GDM1 (cell line): ENCODE measurements around the gene NDC1.
"Not testable (repeated sequence)": the region's sequence is repeated elsewhere in the genome, so short reads cannot be mapped to it uniquely, and the experiment has no call there.

Source experiments
- DNase-seq: peaks from one replicate; lab custom pipeline; 2025; lab: John Stamatoyannopoulos, UW

The NDC1 gene

DNA sequence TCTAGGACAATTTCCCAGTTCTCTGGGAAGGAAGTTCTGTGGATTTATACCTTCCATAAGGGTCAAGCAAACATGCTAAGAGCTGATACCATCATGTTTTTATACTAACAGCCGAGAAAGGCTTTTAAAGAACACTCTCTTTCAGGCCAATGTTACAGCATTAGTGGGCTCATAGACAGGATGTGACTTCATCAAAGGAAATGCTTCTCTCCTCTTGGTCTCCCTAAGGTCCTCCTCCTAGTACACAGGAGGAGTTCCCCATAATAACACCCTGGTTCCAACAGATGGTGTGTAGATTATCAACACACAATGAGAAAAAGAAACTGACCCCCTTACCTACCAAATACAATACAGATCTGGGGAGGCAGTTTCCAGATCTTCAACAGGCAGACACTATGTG, 72.4 kb downstream of the NDC1 start:
- no peak for DNase-seq

DNA sequence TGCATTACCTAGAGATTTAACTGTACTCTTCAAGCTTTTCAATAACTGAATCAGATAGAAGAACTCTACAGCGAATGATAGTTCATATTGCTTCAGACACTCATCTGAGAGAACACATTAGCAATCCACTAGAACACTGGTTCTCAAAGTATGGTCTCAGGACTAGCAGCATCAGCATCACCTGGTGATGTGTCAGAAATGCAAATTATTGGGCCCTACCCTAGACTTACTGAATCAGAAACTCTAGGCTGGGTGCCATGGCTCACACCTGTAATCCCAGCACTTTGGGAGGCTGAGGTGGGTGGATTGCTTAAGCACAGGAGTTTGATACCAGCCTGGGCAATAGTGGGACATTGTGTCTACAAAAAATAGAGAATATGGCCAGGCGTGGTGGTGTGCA, 74.2 kb downstream of the NDC1 start:
- DNase-seq = no peak

DNA sequence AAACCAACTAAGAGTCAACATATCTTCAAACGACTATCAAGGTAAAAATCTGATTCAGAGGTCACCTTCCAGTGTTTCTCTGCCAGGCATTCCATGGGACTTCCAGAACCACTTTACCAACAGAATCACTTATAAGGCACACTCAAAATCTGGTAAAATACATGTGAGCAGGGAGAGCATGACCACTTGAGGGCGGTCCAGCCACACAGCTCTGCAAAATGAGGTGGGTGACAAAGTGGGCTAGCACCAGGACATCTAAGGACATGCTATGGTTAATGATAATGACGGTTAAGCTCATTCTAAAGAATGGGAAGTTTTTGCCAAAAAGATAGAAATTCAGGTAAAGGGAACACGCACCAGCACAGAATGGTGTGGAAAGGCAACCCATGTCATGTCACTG, 74.6 kb downstream of the NDC1 start:
- DNase-seq = no peak

DNA sequence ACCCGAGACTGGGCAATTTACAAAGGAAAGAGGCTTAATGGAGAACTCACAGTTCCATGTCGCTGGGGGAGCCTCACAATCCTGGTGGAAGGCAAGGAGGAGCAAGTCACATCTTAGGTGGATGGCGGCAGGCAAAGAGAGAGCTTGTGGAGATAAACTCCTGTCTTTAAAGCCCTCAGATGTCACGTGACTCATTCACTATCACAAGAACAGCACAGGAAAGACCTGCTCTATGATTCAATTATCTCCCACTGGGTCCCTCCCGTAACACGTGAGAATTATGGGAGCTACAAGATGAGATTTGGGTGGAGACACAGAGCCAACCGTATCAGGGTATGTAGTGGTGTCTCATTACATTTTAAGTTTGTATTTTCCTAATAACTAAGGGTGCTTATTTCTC, 77.6 kb downstream of the NDC1 start:
- DNase-seq = not testable (repeated sequence)

DNA sequence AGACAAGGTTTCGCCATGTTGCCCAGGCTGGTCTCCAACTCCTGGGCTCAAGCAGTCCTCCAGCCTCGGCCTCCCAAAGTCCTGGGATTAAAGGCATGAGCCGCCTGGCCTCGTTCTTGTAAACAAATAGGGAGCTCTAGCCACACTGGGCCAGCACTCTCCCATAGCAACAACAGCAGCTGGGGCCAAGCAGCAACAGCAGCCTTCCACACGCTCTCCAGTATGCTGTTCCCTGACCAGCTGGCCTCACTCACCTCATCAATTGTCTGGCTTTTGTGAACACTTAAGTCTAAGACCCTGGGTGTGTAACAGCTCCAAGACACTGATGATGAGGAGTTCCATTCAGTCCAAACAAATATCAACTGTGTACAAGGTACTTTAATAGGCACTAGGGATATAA, 82.2 kb downstream of the NDC1 start:
- no peak for DNase-seq

DNA sequence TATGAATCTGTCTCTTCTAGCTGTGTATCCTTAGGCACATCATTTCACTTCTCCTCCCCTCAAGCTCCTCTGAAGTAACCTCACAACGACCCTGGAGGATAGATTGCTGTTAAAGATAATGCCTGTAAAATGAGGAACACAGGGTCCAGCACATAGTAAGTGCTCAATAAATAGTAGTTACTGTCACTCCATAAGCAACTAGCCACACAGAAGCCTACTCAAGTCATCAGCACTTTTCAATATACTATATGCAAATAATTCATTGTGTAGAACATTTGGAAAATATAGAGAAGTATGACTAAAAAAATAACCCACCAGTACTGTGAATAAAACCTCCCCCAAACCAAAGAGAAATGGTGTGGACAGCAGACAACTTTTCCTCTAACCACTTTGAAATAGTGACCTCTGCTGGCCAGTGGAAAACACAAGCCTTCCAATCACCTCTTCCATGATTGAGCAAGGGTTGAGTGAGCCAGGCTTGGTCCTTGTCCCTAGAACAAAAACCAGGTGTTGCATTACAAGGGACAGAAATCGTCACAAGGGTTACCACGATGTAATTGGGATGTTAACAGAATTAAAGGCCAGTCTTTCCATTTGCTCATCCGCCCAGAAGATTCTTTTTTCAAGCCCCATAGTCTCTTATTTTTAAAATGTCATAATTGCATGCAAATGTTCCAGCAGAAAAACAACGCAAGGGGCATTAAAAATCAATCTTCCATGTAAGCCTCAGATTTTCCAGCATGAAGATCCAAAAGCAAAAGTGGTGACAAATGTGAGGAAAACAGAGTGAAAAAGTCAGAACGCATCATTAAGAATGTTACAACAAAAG, 83.4 kb downstream of the NDC1 start:
- peak; percentile 7 for DNase-seq

DNA sequence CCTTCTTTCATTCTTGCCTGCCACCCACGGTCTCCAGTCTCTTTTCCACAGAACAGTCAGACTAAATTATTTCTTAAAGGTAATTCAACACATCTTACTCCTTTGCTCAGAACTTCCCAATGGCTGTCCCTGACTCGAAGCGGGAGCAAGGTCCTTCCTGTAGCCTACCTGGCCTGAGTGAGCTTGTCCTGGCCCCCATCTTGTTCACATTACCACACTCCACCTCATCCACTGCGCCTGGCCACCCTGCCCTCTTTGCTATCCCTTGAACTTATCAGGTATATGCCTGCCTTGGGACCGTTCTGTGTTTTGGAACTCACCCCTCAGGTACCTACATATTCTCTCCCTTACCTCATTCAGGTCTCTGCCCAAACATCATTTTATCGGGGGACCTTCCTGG, 85.8 kb downstream of the NDC1 start:
- DNase-seq = no peak

DNA sequence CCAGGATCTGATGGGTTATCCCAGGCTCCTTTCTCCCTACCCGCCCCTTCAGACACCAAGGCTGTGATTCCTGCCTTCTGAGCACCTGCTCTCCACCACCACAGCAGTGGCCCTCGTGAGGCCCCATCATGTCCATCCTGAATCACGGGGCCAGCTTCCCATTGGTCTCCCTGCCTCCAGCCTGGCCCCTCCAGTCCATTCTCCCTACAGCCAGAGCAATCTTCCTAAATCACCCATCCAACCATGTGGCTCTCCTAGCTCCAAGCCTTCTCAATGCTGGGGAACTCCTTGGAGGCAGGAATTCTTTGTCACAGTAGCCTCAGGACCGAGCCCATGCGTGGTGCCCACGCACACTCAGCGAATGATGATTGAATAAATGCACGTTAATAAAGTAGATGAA, 90.3 kb downstream of the NDC1 start:
- no peak for DNase-seq

DNA sequence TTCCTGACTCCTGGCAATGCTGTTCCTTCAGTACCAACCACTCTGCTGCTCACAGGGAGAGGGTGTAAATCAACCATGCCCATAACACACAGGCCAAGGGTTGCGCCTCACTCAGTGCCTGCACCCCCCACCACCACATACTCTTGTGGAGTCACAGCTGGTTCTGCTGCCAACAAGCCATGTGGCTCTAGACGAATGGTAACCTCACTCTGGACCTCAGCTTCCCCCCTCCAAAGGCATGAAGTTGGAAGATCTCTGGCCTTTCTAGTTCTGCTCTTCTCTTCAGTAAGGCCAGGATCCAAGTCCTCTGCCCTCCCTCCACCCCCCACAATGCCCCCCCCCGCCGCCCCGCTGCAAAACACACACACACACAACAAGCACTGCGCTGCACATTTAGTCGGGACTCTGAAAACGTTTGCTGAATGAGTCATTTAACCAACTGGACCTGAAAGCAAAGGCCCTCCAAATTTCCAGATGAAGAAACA, 97.4 kb downstream of the NDC1 start:
- DNase-seq = no peak

DNA sequence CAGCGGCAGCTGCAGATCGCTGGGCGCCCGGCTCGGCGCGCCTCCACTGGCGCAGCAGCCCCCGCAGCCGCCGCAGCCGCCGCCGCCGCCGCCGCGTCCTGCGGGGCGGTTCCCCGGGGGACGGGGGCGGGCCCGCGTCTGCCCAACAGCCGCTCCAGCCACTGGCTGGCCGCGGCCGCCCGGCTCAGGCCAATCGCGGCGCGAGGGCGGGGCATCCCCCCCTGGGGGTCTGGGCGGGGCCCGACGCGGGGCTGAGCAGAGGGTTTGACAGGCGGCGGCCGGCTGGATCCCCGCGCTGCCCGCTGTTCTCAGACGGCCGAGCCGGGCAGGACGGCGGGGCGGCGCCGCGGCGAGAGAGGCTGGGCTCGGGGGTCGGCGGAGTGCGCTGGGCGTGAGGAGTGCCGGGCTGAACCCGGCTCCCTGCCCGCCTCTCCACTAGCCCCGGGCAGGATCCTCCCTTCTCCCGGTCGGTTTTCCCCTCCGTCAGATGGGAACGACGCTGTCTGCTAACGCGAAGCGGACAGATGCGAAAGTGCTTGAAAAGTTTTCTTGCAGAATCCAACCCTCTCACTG, 98.9 kb downstream of the NDC1 start, which contains the start of gene GLIS1:
GLIS1 (minus strand) TSS at position 56 of the 573 bp plus-strand sequence. CDS start 1,100 bp downstream, outside the sequence.
- peak; percentile 56 for DNase-seq

DNA sequence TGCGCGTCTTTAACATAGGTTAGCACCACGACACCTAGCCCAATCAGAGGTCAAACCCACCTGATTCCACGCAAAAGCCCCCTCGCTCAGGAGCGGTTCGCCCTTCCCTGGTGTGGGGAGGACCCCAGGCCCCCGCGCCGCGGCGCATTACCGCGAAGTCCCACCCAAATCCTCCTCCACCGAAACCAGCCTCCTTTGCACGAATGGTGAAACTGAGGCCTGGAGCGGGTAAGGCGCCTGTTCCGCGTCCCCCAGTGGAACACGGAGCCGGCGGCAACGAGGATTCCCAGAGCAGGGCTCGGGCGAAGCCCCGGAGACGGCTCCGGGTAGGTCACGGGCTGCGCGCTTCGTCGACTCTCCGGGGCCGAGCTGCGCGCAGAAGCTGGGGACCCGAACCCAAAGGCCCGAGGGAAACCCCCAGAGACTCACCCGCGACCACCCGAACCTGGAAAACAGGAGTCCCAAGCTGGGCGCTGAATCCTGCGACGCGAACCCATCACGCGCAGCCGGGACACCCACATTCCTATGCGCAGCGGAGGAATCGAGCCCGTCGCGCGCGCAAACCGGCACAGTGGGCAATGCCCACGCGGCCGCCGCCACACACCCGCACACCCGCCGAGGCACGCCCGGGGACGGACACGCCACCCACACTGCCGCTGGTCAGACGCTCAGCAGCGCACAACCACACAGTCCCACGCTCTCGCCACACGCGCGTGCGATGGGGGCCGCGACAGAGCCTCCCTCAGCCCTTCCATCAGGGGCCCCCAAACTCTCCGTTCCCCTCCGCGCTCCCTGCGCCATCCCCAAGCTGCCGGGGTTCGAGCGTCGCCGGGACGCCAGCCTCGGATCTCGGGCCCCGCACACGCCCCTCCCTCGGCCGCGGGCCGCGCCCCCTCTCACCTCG, 99.6 kb downstream of the NDC1 start:
- DNase-seq = no peak

DNA sequence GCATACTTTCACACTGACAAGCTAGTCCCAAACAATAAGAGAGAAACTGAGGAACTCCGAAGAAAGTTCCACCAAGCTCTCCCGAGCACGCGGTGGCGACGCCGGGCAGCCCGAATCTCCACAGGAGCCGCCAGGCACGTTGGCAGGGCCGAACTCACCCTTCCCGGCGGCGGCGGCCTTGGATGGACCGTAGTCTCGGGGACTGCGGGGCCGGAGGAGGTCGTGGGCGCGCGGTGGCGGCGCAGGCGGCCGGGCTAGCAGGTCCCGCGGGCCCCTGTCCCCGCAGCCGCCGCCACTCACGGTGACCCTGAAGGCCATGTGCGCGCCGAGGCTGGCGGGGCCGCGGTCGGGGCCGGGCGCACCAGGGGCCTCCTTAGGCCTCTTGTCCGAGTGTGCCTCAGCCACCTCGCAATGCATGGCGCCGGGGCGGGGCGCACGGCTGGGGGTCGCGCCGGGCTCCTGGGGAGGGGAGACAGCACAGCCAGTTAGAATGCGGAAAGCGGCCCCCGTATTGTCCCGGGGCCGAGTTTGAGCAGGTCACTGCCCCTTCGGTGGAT, 100.4 kb downstream of the NDC1 start:
- no peak for DNase-seq

DNA sequence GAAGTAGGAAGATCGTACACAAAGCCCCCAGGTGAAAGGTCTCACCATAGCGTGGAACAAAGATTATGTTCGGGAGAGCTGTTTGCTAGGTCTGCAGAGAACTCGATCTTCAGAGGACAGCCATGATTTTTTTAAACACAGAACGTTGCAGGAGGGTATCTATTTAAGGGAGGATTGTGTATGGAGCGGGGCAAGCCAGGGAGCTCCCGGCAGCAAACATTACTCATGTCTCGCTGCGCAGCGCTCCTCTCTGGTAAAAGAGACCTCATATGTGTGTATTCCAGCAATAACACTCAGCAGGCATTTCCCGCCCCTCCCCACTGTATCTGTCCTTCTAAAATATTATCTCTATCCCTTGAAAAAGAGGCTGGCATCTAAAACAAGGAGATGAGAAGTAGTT, 101.8 kb downstream of the NDC1 start:
- no peak for DNase-seq

DNA sequence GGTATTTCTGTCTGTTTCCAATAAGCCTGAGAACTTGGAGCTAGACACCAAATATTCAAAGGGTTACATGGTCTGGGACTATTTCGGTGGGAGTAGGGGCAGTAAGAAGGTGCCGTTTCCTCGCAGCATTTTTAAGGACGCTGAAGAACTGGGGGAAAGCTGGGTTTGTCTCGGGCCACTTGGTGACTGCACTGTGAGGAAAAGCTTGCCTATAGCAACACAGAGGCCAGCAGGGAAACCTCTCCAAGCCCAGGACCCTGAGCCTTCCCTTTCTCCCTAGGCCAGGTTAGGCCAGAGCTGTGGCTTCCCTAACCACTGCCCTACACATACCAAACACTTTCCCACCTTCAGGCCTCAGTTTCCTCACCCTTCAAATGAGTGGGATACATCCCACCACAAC, 102.4 kb downstream of the NDC1 start:
- DNase-seq = no peak

DNA sequence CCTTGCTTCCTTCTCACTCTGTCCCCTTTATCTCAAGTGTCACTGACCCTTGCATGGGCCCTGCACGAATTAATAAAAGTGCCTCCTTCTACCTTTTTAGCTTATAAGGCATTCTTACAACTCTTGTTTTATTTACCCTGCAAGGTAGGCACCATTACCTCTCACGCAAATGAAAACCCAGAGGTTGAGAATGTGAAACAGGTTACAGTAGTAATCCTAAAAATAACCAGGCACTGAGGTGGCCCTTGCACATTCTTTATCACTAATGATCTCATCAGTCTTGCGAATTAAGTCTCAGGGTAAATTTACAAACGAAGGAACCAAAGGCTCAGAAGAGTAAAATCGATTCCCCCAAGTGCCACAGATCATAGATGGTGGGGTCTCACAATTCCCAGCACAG, 102.8 kb downstream of the NDC1 start:
- no peak for DNase-seq

DNA sequence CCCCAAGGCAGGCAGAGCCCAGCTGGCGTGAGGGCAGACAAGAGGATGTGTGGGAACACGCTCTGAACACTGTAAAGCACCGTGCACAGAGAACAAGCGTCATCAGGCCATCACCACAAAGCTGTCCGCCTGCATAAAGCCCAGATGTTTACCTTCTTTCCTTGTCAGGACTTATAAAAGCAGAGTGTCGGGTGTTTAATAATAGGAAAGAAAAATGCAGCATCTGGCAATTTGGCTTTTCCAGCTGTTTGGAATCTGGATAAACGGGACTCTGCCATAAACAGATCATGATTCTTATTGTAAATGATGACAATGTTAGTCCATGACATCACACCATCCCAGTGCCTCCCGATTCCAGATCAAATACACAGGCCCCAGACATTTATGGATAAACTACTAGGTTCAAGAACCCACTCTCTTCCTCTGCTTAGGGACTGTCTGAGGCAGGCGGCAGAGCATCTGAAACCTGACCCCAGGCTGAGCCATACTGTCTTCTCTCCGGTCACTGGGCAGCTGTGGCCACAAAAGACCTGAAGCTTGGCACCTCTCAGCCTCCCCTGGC, 103.4 kb downstream of the NDC1 start:
- DNase-seq = no peak

DNA sequence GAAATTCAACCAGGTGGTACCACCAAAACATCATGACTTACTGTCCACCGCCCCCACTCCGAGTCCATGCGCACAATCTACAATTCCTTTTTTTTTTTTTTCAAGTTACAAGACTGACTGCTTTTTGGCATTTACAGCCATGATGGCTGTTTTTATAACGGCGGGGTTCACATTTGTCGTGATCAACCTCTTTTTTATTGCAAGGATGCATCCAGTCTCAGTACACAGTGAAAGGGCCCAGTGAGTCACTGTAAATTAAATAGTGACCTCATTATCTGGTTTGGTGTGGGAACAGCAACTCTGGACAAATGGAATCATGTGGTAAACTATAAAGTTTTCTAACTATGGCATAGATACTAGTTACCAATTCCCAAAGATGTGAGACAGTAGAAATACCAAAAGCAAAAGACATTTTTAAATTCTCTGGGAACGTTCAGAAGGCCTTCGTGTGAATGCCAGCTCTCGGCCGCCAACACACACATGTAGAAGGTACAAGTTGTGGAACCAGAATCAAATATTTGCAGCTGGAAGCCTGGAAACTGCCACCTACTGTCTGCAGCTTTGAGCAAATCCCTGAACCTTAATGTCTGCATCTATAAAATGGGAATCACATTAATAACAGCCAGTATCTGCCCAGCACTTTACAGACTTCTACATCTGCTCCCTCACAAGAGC, 104.0 kb downstream of the NDC1 start:
- DNase-seq = no peak

DNA sequence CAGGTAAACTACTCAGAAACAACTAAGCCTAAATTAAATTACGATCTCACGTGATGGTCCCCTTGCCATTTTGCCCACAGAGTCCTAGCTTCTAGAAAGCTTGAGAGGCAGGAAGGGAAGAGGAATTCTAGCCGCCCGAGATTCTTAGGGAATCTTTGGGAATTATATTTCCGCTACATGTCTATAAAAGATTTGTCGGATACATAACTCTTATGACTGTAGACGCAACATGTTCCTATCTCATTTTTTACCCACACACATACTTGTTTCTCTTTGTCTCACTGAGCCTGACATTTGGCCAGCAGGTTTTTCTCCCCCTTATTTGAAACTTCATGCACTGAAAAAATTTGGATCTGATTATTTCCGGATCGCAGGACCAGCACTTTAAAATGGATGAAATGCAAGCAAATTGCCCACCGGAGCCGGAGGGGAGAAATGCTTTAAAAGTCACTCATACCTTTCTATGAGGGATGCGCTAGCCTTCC, 104.6 kb downstream of the NDC1 start:
- no peak for DNase-seq

DNA sequence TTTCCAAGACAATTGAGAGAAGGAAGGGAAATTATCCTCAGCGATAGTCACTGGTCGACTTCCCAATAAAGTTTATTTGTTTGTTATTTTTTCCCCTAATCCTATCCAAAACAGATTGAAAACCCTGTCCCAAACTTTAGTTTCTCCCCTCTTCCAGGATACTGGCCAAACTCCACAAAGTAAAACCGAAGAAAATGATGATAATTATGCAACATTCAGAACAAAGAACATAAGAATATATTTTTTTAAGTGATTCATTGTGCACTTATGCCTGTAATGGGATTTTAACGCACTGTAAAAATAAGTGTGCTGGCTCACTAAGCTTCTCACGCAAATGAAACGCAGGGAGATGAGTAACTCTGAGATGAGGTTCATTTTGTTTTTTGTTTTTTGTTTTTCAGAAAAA, 105.2 kb downstream of the NDC1 start:
- DNase-seq = no peak

DNA sequence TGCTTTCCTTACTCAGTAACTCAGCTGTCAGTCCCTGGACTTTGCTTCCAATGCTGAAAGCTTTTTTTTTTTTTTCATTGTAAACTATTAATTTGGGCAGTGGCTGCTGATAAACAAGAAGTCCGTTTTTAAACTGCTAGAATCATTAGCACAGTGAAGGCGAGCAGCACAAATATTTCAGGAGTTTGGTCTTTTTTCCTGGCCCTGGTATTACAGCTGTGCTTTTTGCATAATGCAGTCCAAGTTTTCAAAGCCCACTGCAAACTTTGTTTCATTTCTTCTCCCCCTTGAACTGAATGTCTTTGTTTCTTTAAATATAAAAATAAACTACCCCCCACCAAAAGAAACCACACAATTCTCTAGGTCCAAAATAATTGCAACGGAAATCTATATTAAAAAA, 105.7 kb downstream of the NDC1 start:
- DNase-seq = no peak

DNA sequence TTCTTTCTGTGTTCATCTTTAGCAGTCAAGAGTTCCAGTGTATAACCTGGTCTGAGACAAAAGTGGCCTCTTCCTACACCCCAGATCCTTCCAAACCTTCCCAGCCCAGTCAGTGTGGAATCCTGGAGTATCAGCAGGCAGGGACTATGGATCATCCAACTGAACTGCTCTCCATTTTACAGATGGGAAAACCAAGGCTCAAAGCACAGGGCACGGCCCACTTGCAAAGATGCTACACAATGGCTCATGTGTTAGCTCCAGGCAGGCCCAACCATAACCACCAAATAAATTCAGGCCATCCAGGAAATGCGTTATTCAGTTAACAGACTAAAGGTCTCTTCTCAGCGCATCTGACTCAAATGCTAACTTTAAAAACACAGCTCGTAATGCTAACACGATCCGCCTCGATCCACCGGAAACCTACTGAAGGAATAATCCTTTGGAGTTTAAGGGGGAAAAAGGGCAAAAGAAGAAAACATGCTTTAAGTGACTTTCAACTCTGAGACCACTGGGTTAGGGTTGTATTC, 106.3 kb downstream of the NDC1 start:
- DNase-seq = no peak
